Measurements from ENCODE around the gene RFX2. TPM values are rescaled to one million over a fixed set of nuclear protein-coding genes. Genes with fewer than 3 reads are reported as not detected.

The RFX2 gene
- total RNA-seq, 4 donors from 2014 or later: 25.5 to 49.9 (median 32.8) TPM

DNA sequence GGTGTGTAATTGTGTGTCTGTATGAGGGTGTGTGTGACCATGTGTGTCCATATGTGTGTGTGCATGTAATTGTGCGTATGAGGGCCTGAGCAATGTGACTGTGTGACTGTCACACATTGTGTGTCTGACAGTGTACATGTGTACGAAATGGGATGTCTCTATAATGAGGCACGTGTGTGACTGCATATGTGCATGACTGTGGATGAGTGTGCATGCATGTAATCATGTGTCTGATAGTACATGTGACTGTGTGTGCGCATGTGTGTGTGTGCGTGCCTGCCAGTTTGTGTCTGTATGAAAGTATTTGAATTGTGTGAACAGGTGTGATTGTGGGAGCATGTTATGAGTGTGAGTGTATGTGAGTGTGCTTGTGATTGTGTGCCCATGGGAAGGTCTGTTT is 22.9 kb upstream of the RFX2 start:
- Histone ChIP-seq H3K9me3 (no peaks in the 10 kb centered on the region), H3K4me1 (no peaks in the 10 kb centered on the region), H3K4me3 (no peak overlapping the region), H3K27me3 (no peaks in the 10 kb centered on the region), H3K27ac (replicated peaks in 1 of 4) (no peak overlapping the region), H3K36me3 (no peaks in the 10 kb centered on the region)
- 95% methylated on average over 5 of the region's 5 CpGs for WGBS
- TF ChIP-seq POLR2AphosphoS5 (IDR thresholded peaks at IDR 0.05) (no peak), EP300 (IDR thresholded peaks at IDR 0.05) (no peak), POLR2A (IDR thresholded peaks at IDR 0.05; ENCODE audit: low read depth) (no peak)
- TF ChIP-seq, protein P1, sequence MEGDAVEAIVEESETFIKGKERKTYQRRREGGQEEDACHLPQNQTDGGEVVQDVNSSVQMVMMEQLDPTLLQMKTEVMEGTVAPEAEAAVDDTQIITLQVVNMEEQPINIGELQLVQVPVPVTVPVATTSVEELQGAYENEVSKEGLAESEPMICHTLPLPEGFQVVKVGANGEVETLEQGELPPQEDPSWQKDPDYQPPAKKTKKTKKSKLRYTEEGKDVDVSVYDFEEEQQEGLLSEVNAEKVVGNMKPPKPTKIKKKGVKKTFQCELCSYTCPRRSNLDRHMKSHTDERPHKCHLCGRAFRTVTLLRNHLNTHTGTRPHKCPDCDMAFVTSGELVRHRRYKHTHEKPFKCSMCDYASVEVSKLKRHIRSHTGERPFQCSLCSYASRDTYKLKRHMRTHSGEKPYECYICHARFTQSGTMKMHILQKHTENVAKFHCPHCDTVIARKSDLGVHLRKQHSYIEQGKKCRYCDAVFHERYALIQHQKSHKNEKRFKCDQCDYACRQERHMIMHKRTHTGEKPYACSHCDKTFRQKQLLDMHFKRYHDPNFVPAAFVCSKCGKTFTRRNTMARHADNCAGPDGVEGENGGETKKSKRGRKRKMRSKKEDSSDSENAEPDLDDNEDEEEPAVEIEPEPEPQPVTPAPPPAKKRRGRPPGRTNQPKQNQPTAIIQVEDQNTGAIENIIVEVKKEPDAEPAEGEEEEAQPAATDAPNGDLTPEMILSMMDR (IDR thresholded peaks at IDR 0.05): no peak
- DNase-seq (ENCODE audit: extremely low spot score): no peak
- intact Hi-C loops (cut with DNase I): no loop called here

DNA sequence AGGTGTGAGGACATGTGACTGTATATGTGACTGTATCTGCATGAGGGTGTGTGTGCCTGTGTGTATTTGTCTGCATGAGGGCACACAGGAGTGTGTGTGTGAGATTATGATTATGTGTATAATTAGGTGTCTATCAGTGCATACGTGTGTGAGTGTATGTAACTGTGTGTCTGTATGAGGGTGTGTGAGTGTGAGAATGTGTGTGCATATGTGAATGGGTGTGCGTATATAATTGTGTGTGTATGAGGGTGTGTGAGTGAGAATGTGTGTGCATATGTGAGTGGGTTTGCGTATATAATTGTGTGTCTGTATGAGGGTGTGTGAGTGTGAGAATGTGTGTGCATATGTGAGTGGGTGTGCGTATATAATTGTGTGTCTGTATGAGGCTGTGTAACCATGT is 22.2 kb upstream of the RFX2 start:
- no peak for DNase-seq (ENCODE audit: extremely low spot score)
- intact Hi-C loops (cut with DNase I): no loop called here
- no peaks in the 10 kb centered on the region for H3K9me3 ChIP-seq
- 84% methylated on average over 4 of the region's 4 CpGs for WGBS
- no peak overlapping the region for H3K27ac ChIP-seq (replicated peaks in 1 of 4)
- H3K4me3 ChIP-seq: no peak overlapping the region
- no peak for TF ChIP-seq POLR2AphosphoS5 (IDR thresholded peaks at IDR 0.05)
- TF ChIP-seq, protein P1 (IDR thresholded peaks at IDR 0.05): no peak
- no peak for TF ChIP-seq EP300 (IDR thresholded peaks at IDR 0.05)
- no peak for TF ChIP-seq POLR2A (IDR thresholded peaks at IDR 0.05; ENCODE audit: low read depth)
- no peaks in the 10 kb centered on the region for H3K4me1 ChIP-seq
- H3K36me3 ChIP-seq: no peaks in the 10 kb centered on the region
- no peaks in the 10 kb centered on the region for H3K27me3 ChIP-seq

DNA sequence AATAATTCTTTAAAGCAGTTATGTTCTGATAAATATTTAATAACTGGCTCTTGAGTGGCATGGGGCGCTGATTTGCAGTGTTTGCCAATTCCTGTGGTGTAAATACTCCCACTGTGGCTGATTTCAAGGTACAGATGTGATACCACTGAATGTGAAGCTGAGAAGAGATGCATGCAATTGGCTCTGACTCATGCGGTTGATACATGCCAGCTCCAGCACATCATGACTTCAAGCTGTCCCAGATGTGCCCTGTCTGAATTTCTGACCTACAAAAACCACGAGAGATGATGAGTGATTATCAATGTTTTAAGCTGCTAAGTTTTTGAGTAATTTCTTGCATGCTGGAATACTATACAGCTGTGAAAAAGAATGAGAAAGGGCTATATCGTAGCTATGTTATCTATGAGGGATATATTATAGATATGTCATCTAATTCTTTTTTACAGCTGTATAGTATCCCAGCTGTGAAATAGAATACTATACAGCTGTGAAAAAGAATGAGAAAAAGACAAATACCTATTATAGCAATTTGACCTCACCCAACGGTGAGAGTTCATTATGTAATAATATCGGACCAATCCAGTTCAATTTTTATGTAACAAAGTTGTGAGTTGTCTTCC is 17.5 kb upstream of the RFX2 start:
- Histone ChIP-seq H3K36me3 (no peaks in the 10 kb centered on the region), H3K4me3 (no peak overlapping the region), H3K9me3 (no peaks in the 10 kb centered on the region), H3K27me3 (no peaks in the 10 kb centered on the region), H3K4me1 (no peaks in the 10 kb centered on the region), H3K27ac (replicated peaks in 1 of 4) (no peak overlapping the region)
- no peak for DNase-seq (ENCODE audit: extremely low spot score)
- TF ChIP-seq POLR2AphosphoS5 (IDR thresholded peaks at IDR 0.05): no peak
- TF ChIP-seq, protein P1 (IDR thresholded peaks at IDR 0.05): no peak
- no peak for TF ChIP-seq POLR2A (IDR thresholded peaks at IDR 0.05; ENCODE audit: low read depth)
- no peak for TF ChIP-seq EP300 (IDR thresholded peaks at IDR 0.05)
- intact Hi-C loops (cut with DNase I): loop anchor here (5.0 kb wide), 1 partner anchor 141 kb away; no protein-coding TSS in a partner anchor
- 88% methylated on average over 6 of the region's 6 CpGs for WGBS

DNA sequence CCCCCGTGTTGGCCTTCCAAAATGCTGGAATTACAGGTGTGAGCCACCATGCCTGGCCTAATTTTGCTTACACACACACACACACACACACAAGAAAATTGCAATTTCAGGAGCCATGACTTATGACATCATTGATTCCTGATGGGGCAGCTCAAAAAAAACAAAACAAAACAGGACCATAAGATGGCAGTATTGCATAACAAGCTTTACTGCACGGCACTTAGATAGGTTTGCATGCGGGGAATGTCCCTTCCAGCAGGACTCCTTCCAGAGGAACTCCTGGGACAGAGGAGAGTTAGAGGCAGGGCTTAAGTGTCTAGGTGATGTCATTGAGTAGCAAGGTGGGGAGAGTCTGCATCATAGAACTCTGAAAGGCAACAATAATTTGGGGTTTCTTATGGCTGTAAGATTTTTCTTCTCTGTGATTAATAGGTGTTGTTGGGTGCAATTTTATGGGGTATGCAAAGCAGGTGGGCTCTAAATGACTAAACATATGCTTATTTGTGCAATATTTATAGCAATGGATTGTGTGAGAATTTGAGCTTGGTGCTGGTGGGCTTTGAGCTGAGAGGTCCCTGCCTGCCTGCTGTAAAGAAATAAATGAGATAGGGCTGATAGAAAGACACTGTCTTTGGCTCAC is 16.2 kb upstream of the RFX2 start:
- Histone ChIP-seq H3K4me3 (no peak overlapping the region), H3K27ac (replicated peaks in 1 of 4) (no peak overlapping the region), H3K36me3 (no peaks in the 10 kb centered on the region), H3K9me3 (no peaks in the 10 kb centered on the region), H3K27me3 (no peaks in the 10 kb centered on the region), H3K4me1 (no peaks in the 10 kb centered on the region)
- TF ChIP-seq POLR2A (IDR thresholded peaks at IDR 0.05; ENCODE audit: low read depth) (no peak), EP300 (IDR thresholded peaks at IDR 0.05) (no peak), POLR2AphosphoS5 (IDR thresholded peaks at IDR 0.05) (no peak)
- TF ChIP-seq, protein P1 (IDR thresholded peaks at IDR 0.05): no peak
- DNase-seq (ENCODE audit: extremely low spot score): no peak
- WGBS: 76% methylated on average over 3 of the region's 3 CpGs
- intact Hi-C loops (cut with DNase I): loop anchor here (5.0 kb wide), 1 partner anchor 139 kb away; no protein-coding TSS in a partner anchor
